SK-N-SH treated with all-trans-retinoic acid at 6 μM for 48 hours (cell line): ENCODE measurements around the gene SPINK6.

Source experiments
- ATAC-seq: fragments of 200-7000 bp; cut with Tn5 transposase; 3 replicates; pipeline ENCODE4 v1.9.1; 2020; ENCODE audit warnings: mild to moderate bottlenecking, moderate library complexity
- BACH2 ChIP-seq: fragments of 250-450 bp; sonication (Bioruptor Pico); IDR thresholded peaks from 2 replicates; pipeline ENCODE4 v1.9.0; 2021; ENCODE audit warnings: mild to moderate bottlenecking, borderline replicate concordance
- CSDC2 ChIP-seq: fragments of 250-450 bp; sonication (Bioruptor Pico); IDR thresholded peaks from 2 replicates; pipeline ENCODE4 v1.5.0; 2020; ENCODE audit warnings: mild to moderate bottlenecking, moderate library complexity
- ESRRG ChIP-seq: fragments of 250-450 bp; sonication (Bioruptor Pico); IDR thresholded peaks from 2 replicates; pipeline ENCODE4 v1.6.1; 2021; ENCODE audit warnings: mild to moderate bottlenecking
- GLIS3 ChIP-seq: fragments of 250-450 bp; sonication (Bioruptor Pico); IDR thresholded peaks from 2 replicates; pipeline ENCODE4 v1.5.0; 2020; ENCODE audit warnings: mild to moderate bottlenecking, moderate library complexity
- ISL1 ChIP-seq: fragments of 250-450 bp; sonication (Bioruptor Pico); IDR thresholded peaks from 2 replicates; pipeline ENCODE4 v2.1.2; 2022; ENCODE audit warnings: mild to moderate bottlenecking, moderate library complexity
- PPARA ChIP-seq: fragments of 250-450 bp; sonication (Bioruptor Pico); IDR thresholded peaks from 2 replicates; pipeline ENCODE4 v1.5.0; 2020; ENCODE audit warnings: mild to moderate bottlenecking, borderline replicate concordance
- SNAI2 ChIP-seq: fragments of 250-450 bp; sonication (Bioruptor Pico); IDR thresholded peaks from 2 replicates; pipeline ENCODE4 v1.5.0; 2020; ENCODE audit warnings: mild to moderate bottlenecking, moderate library complexity
- TCF4 ChIP-seq: fragments of 250-450 bp; sonication (Bioruptor Pico); IDR thresholded peaks from 2 replicates; pipeline ENCODE4 v1.8.0; 2021; ENCODE audit warnings: mild to moderate bottlenecking, moderate library complexity, borderline replicate concordance
- TOX ChIP-seq: fragments of 250-450 bp; sonication (Bioruptor Pico); IDR thresholded peaks from 2 replicates; pipeline ENCODE4 v1.8.0; 2021; ENCODE audit warnings: mild to moderate bottlenecking, moderate library complexity, borderline replicate concordance
- ZC3H10 ChIP-seq: fragments of 250-450 bp; sonication (Bioruptor Pico); IDR thresholded peaks from 2 replicates; pipeline ENCODE4 v1.5.1; 2021; ENCODE audit warnings: mild to moderate bottlenecking, moderate library complexity
- ZFP30 ChIP-seq: fragments of 450-650 bp; formaldehyde crosslinking; IDR thresholded peaks from 2 replicates; pipeline ENCODE4 v1.5.0; 2022; ENCODE audit warnings: mild to moderate bottlenecking, moderate library complexity
- ZNF565 ChIP-seq: fragments of 450-650 bp; formaldehyde crosslinking; conservative IDR thresholded peaks from 2 replicates; pipeline ENCODE4 v1.5.0; 2020; ENCODE audit warnings: low read depth, mild to moderate bottlenecking, moderate library complexity
- ZNF70 ChIP-seq: fragments of 450-650 bp; formaldehyde crosslinking; IDR thresholded peaks from 2 replicates; pipeline ENCODE4 v1.5.0; 2020; ENCODE audit warnings: mild to moderate bottlenecking, moderate library complexity
- ZNF8 ChIP-seq: fragments of 450-650 bp; formaldehyde crosslinking; IDR thresholded peaks from 2 replicates; pipeline ENCODE4 v1.5.0; 2020; ENCODE audit warnings: mild to moderate bottlenecking, moderate library complexity
- TF ChIP-seq, protein P1 (sequence below): fragments of 250-450 bp; sonication (Bioruptor Pico); IDR thresholded peaks from 2 replicates; pipeline ENCODE4 v1.8.0; 2021; ENCODE audit warnings: low read depth, mild to moderate bottlenecking, moderate library complexity, borderline replicate concordance
- TF ChIP-seq, protein P2 (sequence below): fragments of 250-450 bp; sonication (Bioruptor Pico); IDR thresholded peaks from 2 replicates; pipeline ENCODE4 v1.5.0; 2020; ENCODE audit warnings: mild to moderate bottlenecking, moderate library complexity
- TF ChIP-seq, protein P3 (sequence below): fragments of 250-450 bp; sonication (Bioruptor Pico); IDR thresholded peaks from 2 replicates; pipeline ENCODE4 v1.8.0; 2020; ENCODE audit warnings: mild to moderate bottlenecking, moderate library complexity, borderline replicate concordance

Gene SPINK6

DNA sequence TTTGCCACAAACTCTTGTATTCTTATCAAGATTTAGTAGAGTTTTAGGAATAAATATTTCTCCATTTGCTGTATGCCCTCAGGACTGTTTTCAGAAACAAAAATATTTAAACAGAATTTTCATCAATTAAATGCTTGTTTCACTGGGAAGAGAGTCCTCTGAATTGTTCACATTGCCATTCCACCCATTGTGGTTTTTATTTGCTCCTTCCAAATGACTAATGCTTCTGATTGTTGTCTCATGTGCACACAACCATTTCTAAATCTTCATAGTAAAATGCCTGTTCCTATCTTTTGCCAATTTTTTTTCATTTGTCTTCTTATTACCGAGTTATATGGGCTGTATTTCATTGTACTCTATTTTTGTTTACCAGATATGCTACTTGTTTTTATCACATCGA, 46.1 kb downstream of the SPINK6 start (continued):
- TF ChIP-seq, protein P1, sequence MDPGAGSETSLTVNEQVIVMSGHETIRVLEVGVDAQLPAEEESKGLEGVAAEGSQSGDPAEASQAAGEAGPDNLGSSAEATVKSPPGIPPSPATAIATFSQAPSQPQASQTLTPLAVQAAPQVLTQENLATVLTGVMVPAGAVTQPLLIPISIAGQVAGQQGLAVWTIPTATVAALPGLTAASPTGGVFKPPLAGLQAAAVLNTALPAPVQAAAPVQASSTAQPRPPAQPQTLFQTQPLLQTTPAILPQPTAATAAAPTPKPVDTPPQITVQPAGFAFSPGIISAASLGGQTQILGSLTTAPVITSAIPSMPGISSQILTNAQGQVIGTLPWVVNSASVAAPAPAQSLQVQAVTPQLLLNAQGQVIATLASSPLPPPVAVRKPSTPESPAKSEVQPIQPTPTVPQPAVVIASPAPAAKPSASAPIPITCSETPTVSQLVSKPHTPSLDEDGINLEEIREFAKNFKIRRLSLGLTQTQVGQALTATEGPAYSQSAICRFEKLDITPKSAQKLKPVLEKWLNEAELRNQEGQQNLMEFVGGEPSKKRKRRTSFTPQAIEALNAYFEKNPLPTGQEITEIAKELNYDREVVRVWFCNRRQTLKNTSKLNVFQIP = no peak

DNA sequence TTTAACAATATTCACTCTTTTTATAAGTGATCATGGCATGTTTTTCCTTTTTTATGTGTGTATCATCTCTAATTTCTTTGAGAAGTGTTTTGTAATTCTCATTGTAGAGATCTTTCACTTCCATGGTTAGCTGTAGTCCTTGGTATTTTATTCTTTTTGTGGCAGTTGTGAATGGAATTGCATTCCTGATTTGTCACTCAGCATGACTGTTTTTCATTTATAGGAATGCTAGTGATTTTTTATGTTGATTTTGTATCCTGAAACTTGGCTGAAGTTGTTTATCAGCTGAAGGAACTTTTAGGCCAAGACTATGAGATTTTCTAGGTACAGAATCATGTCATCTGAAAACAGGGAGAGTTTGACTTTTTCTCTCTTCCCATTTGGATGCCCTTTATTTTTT, 52.6 kb downstream of the SPINK6 start:
- TF ChIP-seq BACH2 = no peak
- TF ChIP-seq, protein P1 = no peak
- TF ChIP-seq SNAI2 = no peak
- TF ChIP-seq, protein P2, sequence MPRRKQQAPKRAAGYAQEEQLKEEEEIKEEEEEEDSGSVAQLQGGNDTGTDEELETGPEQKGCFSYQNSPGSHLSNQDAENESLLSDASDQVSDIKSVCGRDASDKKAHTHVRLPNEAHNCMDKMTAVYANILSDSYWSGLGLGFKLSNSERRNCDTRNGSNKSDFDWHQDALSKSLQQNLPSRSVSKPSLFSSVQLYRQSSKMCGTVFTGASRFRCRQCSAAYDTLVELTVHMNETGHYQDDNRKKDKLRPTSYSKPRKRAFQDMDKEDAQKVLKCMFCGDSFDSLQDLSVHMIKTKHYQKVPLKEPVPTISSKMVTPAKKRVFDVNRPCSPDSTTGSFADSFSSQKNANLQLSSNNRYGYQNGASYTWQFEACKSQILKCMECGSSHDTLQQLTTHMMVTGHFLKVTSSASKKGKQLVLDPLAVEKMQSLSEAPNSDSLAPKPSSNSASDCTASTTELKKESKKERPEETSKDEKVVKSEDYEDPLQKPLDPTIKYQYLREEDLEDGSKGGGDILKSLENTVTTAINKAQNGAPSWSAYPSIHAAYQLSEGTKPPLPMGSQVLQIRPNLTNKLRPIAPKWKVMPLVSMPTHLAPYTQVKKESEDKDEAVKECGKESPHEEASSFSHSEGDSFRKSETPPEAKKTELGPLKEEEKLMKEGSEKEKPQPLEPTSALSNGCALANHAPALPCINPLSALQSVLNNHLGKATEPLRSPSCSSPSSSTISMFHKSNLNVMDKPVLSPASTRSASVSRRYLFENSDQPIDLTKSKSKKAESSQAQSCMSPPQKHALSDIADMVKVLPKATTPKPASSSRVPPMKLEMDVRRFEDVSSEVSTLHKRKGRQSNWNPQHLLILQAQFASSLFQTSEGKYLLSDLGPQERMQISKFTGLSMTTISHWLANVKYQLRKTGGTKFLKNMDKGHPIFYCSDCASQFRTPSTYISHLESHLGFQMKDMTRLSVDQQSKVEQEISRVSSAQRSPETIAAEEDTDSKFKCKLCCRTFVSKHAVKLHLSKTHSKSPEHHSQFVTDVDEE (CRISPR knock-in tag) = no peak
- no peak for ATAC-seq

DNA sequence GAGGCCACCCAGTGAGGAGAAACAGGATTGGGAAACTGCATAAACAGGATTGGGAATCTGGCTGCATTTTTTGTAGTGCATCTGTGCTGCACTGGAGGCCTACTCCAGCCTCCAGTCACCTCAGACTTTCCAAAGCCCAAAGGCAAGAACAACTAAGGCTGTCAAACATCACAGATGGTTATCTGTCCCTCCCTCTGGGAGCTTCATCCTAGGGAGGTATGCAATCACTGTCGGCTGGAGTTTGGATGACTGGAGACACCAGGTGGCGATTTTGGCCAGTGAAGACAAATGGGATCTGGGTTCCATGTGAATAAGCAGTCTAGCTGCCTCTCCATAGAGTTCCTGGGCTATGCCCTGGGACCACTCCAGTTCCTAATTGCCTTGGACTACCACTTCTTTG, 56.4 kb downstream of the SPINK6 start:
- TF ChIP-seq, protein P3, sequence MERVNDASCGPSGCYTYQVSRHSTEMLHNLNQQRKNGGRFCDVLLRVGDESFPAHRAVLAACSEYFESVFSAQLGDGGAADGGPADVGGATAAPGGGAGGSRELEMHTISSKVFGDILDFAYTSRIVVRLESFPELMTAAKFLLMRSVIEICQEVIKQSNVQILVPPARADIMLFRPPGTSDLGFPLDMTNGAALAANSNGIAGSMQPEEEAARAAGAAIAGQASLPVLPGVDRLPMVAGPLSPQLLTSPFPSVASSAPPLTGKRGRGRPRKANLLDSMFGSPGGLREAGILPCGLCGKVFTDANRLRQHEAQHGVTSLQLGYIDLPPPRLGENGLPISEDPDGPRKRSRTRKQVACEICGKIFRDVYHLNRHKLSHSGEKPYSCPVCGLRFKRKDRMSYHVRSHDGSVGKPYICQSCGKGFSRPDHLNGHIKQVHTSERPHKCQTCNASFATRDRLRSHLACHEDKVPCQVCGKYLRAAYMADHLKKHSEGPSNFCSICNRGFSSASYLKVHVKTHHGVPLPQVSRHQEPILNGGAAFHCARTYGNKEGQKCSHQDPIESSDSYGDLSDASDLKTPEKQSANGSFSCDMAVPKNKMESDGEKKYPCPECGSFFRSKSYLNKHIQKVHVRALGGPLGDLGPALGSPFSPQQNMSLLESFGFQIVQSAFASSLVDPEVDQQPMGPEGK = no peak
- TF ChIP-seq SNAI2 = no peak
- no peak for TF ChIP-seq GLIS3
- no peak for TF ChIP-seq ZNF8
- TF ChIP-seq CSDC2 (CRISPR knock-in tag) = no peak
- TF ChIP-seq ZNF70 (CRISPR knock-in tag) = no peak
- no peak for ATAC-seq

DNA sequence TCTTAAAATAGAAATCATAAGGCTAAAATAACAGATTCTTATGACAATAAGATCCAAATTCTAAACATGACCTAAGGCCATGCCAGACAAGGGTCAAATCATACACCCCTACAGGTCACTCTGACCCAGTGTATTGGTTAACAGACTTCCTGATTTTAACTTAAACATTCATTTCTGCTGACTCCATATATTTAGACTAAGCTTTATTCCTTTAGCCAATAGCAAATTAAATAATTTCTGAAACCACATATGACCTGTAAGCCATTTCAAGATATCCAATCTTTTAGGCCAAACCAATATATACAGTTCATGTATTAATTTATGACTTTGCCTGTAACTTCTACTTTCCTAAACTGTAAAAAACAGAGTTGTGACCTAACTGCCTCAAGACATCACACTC, 58.4 kb downstream of the SPINK6 start:
- no peak for ATAC-seq
- no peak for TF ChIP-seq ZFP30 (CRISPR knock-in tag)
- no peak for TF ChIP-seq TOX
- no peak for TF ChIP-seq PPARA
- no peak for TF ChIP-seq ZC3H10 (CRISPR knock-in tag)
- no peak for TF ChIP-seq SNAI2
- no peak for TF ChIP-seq ESRRG (CRISPR knock-in tag)
- no peak for TF ChIP-seq BACH2
- TF ChIP-seq, protein P3 = no peak
- no peak for TF ChIP-seq ZNF70 (CRISPR knock-in tag)
- TF ChIP-seq ISL1 (CRISPR knock-in tag) = no peak
- TF ChIP-seq TCF4 (CRISPR knock-in tag) = no peak
- TF ChIP-seq, protein P1 = no peak
- no peak for TF ChIP-seq ZNF565
